Astrocyte (in vitro differentiated cells and primary cell): ENCODE measurements around the gene PTPRD. TPM values are rescaled to one million over a fixed set of nuclear protein-coding genes. Genes with fewer than 3 reads are reported as not detected.
A peak's percentile ranks its signal among the peaks of the same experiment; 100 is the strongest.

Source experiments
- DNase-seq: peaks from one replicate; pipeline ENCODE4 v3.0.0-alpha.2; 2010; ENCODE audit warnings: low read depth
- FAIRE-seq: peaks from 2 replicates; lab custom pipeline; 2011; peaks lifted over from hg19 to GRCh38; lab: Jason Lieb, UNC
- H2AFZ ChIP-seq: 2 replicates; pipeline ENCODE4 v1.6.0; 2012; ENCODE audit warnings: low read depth, low read length, inconsistent platforms
- H3K27ac ChIP-seq: 2 replicates; pipeline ENCODE4 v1.5.1; 2011; ENCODE audit warnings: low read depth, low read length, inconsistent platforms
- H3K27me3 ChIP-seq: 2 replicates; pipeline ENCODE4 v1.6.0; 2011; ENCODE audit warnings: low read length, inconsistent platforms; ENCODE audit not compliant: insufficient read depth
- H3K36me3 ChIP-seq: 2 replicates; pipeline ENCODE4 v1.5.1; 2011; ENCODE audit warnings: low read length, inconsistent platforms; ENCODE audit not compliant: insufficient read depth
- H3K4me1 ChIP-seq: 2 replicates; pipeline ENCODE4 v1.5.1; 2011; ENCODE audit warnings: low read length, inconsistent platforms; ENCODE audit not compliant: insufficient read depth
- H3K4me2 ChIP-seq: 2 replicates; pipeline ENCODE4 v1.6.0; 2012; ENCODE audit warnings: low read length, inconsistent platforms
- H3K4me3 ChIP-seq: 2 replicates; pipeline ENCODE4 v1.5.1; 2011; ENCODE audit warnings: low read depth, mild to moderate bottlenecking, low read length, inconsistent platforms; ENCODE audit not compliant: insufficient read depth
- H3K79me2 ChIP-seq: 2 replicates; pipeline ENCODE4 v1.6.0; 2012; ENCODE audit warnings: mild to moderate bottlenecking, low read length, inconsistent platforms; ENCODE audit not compliant: insufficient read depth
- H3K9ac ChIP-seq: 2 replicates; pipeline ENCODE4 v1.6.0; 2012; ENCODE audit warnings: mild to moderate bottlenecking, low read length, inconsistent platforms
- H3K9me3 ChIP-seq: 2 replicates; pipeline ENCODE4 v1.5.1; 2012; ENCODE audit warnings: low read depth, mild to moderate bottlenecking, low read length, inconsistent platforms; ENCODE audit not compliant: insufficient read depth
- H4K20me1 ChIP-seq: 2 replicates; pipeline ENCODE4 v1.6.0; 2012; ENCODE audit warnings: low read length, inconsistent platforms; ENCODE audit not compliant: insufficient read depth
- H3K27ac Mint-ChIP-seq: one replicate; pipeline ENCODE4 v1.8.0; 2021; ENCODE audit warnings: mild to moderate bottlenecking, mixed read lengths; ENCODE audit not compliant: unreplicated experiment
- H3K27me3 Mint-ChIP-seq: one replicate; pipeline ENCODE4 v1.8.0; 2021; ENCODE audit warnings: low read depth, mixed read lengths; ENCODE audit not compliant: unreplicated experiment
- H3K36me3 Mint-ChIP-seq: one replicate; pipeline ENCODE4 v1.8.0; 2021; ENCODE audit warnings: low read depth, mixed read lengths; ENCODE audit not compliant: unreplicated experiment
- H3K4me1 Mint-ChIP-seq: one replicate; pipeline ENCODE4 v1.8.0; 2021; ENCODE audit warnings: low read depth, mixed read lengths; ENCODE audit not compliant: unreplicated experiment
- H3K4me3 Mint-ChIP-seq: one replicate; pipeline ENCODE4 v1.8.0; 2021; ENCODE audit warnings: mild to moderate bottlenecking, moderate library complexity, mixed read lengths; ENCODE audit not compliant: unreplicated experiment
- H3K9me3 Mint-ChIP-seq: one replicate; pipeline ENCODE4 v1.8.0; 2021; ENCODE audit warnings: mild to moderate bottlenecking, mixed read lengths; ENCODE audit not compliant: unreplicated experiment
- EZH2 ChIP-seq: IDR thresholded peaks from 2 replicates; pipeline ENCODE4 v1.6.1; 2012; ENCODE audit warnings: mild to moderate bottlenecking, low read length, inconsistent platforms; ENCODE audit not compliant: insufficient read depth
- total RNA-seq: library from RNA; stranded (reverse); gene quantifications from 2 replicates; pipeline ENCODE4 v1.2.1, GENCODE V29; 2021
- TF ChIP-seq, protein P1 (sequence below): IDR thresholded peaks from 2 replicates; pipeline ENCODE4 v1.5.1; 2011; ENCODE audit warnings: low read depth, mild to moderate bottlenecking, inconsistent platforms, low read length, moderate library complexity; ENCODE audit not compliant: insufficient read depth

Gene PTPRD
- total RNA-seq, 1 donor from 2014 or later: 88.1 TPM

DNA sequence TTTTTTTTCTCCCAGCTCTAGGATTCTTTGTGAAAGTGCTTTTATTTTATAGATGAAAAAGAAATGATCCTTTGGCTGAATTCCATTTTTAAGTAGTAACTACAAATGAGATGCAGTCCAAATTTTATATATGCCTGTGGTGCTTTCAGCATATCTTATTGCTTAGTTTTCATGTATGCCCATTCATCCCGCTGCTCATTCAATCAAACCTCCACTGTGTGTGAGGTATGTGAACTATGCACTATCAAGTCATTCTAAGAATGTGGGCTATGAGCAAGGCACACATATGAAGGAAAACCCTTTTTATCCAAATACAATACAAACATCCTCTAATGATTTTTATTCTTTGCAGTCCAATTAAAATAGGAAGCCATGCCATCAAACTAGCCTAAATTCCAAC lies 1744.2 kb downstream of the PTPRD start:
- Mint-ChIP-seq H3K4me1 (peaks cover 44% of the 10 kb centered on the region), H3K27me3 (no peaks in the 10 kb centered on the region)

DNA sequence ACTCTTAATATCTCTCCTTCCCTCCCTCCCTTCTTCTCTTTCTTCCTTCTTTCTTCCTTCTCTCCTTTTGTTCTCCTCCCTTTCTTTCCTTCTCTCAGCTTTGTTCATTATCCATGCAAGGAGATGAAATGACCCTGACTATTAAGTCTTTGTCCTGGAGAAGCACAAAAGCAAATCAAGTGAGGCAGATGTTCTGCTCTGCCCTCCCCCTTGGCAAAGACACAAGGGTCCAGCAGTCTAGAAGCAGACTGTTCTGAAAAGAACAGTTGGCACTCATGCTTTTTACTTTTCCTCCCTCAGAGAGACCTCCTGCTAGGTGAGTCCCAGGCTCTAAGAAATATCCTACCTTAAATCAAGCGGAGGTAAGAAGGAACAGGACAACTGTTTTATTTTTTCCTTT lies 1745.7 kb downstream of the PTPRD start:
- Histone ChIP-seq H3K9ac (no peak overlapping the region), H3K27me3 (no peaks in the 10 kb centered on the region), H3K36me3 (no peaks in the 10 kb centered on the region), H3K27ac (no peak overlapping the region), H3K79me2 (no peaks in the 10 kb centered on the region), H3K4me3 (no peak overlapping the region), H3K4me1 (peaks cover 14% of the 10 kb centered on the region), H3K9me3 (no peaks in the 10 kb centered on the region), H2AFZ (no peak overlapping the region), H3K4me2 (no peak overlapping the region), H4K20me1 (no peaks in the 10 kb centered on the region)
- FAIRE-seq (no peak), DNase-seq (no peak)
- Mint-ChIP-seq H3K36me3 (no peaks in the 10 kb centered on the region), H3K9me3 (no peaks in the 10 kb centered on the region), H3K27me3 (no peaks in the 10 kb centered on the region), H3K4me1 (peaks cover 40% of the 10 kb centered on the region), H3K27ac (peak overlapping the region; percentile 77), H3K4me3 (no peak overlapping the region)
- no peak for TF ChIP-seq EZH2
- TF ChIP-seq, protein P1, sequence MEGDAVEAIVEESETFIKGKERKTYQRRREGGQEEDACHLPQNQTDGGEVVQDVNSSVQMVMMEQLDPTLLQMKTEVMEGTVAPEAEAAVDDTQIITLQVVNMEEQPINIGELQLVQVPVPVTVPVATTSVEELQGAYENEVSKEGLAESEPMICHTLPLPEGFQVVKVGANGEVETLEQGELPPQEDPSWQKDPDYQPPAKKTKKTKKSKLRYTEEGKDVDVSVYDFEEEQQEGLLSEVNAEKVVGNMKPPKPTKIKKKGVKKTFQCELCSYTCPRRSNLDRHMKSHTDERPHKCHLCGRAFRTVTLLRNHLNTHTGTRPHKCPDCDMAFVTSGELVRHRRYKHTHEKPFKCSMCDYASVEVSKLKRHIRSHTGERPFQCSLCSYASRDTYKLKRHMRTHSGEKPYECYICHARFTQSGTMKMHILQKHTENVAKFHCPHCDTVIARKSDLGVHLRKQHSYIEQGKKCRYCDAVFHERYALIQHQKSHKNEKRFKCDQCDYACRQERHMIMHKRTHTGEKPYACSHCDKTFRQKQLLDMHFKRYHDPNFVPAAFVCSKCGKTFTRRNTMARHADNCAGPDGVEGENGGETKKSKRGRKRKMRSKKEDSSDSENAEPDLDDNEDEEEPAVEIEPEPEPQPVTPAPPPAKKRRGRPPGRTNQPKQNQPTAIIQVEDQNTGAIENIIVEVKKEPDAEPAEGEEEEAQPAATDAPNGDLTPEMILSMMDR: no peak

More for the DNA sequence above, 1744.2 kb downstream of the PTPRD start:
- Histone ChIP-seq H3K79me2 (no peaks in the 10 kb centered on the region), H2AFZ (no peak overlapping the region), H3K36me3 (no peaks in the 10 kb centered on the region), H3K9ac (no peak overlapping the region), H3K27ac (no peak overlapping the region), H3K4me1 (peaks cover 14% of the 10 kb centered on the region), H3K9me3 (no peaks in the 10 kb centered on the region), H3K4me3 (no peak overlapping the region), H3K27me3 (no peaks in the 10 kb centered on the region), H4K20me1 (no peaks in the 10 kb centered on the region), H3K4me2 (peak overlapping the region; percentile 51)
- H3K36me3 Mint-ChIP-seq: no peaks in the 10 kb centered on the region
- peak overlapping the region; percentile 20 for H3K4me3 Mint-ChIP-seq
- DNase-seq (peak; percentile 66), FAIRE-seq (no peak)
- H3K27ac Mint-ChIP-seq: peak overlapping the region; percentile 93
- no peaks in the 10 kb centered on the region for H3K9me3 Mint-ChIP-seq
- TF ChIP-seq, protein P1: no peak
- TF ChIP-seq EZH2: no peak

DNA sequence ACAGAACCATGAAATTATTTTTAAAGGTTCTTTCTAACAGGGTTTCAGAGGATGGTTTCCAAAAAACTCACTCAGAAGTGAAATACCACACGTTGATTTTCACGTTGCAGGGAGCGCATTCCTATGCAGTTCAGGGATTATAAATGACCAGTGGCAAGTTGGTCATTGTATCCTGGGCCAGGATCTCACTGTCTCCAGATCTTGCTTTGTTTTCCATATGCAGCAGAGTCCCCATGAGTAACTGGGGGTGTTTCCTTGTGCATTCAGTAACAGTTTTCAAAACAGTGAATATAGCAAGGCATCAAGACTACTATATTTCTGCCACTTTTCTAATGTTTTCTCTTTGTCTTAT lies 1748.3 kb downstream of the PTPRD start:
- Mint-ChIP-seq H3K36me3 (no peaks in the 10 kb centered on the region), H3K9me3 (no peaks in the 10 kb centered on the region), H3K27ac (peak overlapping the region; percentile 72), H3K4me3 (no peak overlapping the region), H3K27me3 (no peaks in the 10 kb centered on the region), H3K4me1 (peaks cover 42% of the 10 kb centered on the region)
- Histone ChIP-seq H3K4me2 (peak overlapping the region; percentile 62), H3K79me2 (no peaks in the 10 kb centered on the region), H3K4me1 (peaks cover 14% of the 10 kb centered on the region), H2AFZ (no peak overlapping the region), H3K4me3 (peak overlapping the region; percentile 8), H3K9ac (peak overlapping the region; percentile 2), H3K9me3 (no peaks in the 10 kb centered on the region), H3K27me3 (peaks cover 8% of the 10 kb centered on the region), H4K20me1 (no peaks in the 10 kb centered on the region), H3K36me3 (no peaks in the 10 kb centered on the region), H3K27ac (no peak overlapping the region)
- TF ChIP-seq EZH2: no peak
- TF ChIP-seq, protein P1: no peak
- peak; percentile 35 for DNase-seq
- no peak for FAIRE-seq
